HepG2 (cell line): ENCODE measurements around the gene ZNF804A. TPM values are rescaled to one million over a fixed set of nuclear protein-coding genes. Genes with fewer than 3 reads are reported as not detected.

ENCODE experiments used
- ATAC-seq: fragments of 200-7000 bp; cut with Tn5 transposase; 3 replicates; pipeline ENCODE4 v1.9.1; 2020; ENCODE audit warnings: mild to moderate bottlenecking, moderate library complexity
- BruUV-seq: library from RNA; stranded (reverse); fragments of 400-500 nt; replicated peaks from 2 replicates; lab custom pipeline; 2021; lab: Mats Ljungman, UMichigan
- CTCF ChIA-PET: fragments of 300-600 bp; formaldehyde crosslinking; extraction: SDS; loops from one replicate; lab custom pipeline; 2021; ENCODE audit warnings: low total read pairs, inconsistent platforms, low intra/inter-chr PET ratio; lab: Yijun Ruan, JAX
- POLR2A ChIA-PET: fragments of 350-600 bp; sonication (Branson Sonifier 250); formaldehyde crosslinking; loops from one replicate; lab custom pipeline; 2020; ENCODE audit warnings: antibody characterized with exemption, inconsistent platforms; lab: Yijun Ruan, JAX
- DNase-seq: peaks from one replicate; pipeline ENCODE4 v3.0.0-alpha.2; 2015; ENCODE audit warnings: low spot score
- FAIRE-seq: peaks from 3 replicates; lab custom pipeline; 2011; peaks lifted over from hg19 to GRCh38; lab: Jason Lieb, UNC
- H2AFZ ChIP-seq: one replicate; pipeline ENCODE4 v1.6.1; 2011; ENCODE audit warnings: low read length, inconsistent platforms
- H3K27ac ChIP-seq: fragments of 300-600 bp; 3 replicates; pipeline ENCODE4 v1.8.0; 2011; ENCODE audit warnings: mixed run types, mild to moderate bottlenecking, mixed read lengths, low read length, inconsistent platforms; ENCODE audit not compliant: insufficient read depth; ENCODE audit errors: extremely low read length
- H3K27me3 ChIP-seq, 2 experiments: fragments of 200-600 bp in 1 of 2; 2 replicates in 1 of 2; 3 replicates in 1 of 2; pipeline versions ENCODE4 v1.6.0 to v1.8.0; 2011; ENCODE audit warnings: low read length in 2 of 2, mild to moderate bottlenecking in 2 of 2, moderate library complexity in 2 of 2, inconsistent platforms in 1 of 2; ENCODE audit not compliant: insufficient read depth in 2 of 2, control insufficient read depth in 1 of 2
- H3K36me3 ChIP-seq, 2 experiments: fragments of 200-600 bp in 1 of 2; replicated peaks in 1 of 2; 2 replicates in 1 of 2; 3 replicates in 1 of 2; pipeline versions ENCODE4 v1.5.1 to v1.8.0; 2011; ENCODE audit warnings: low read length in 2 of 2, inconsistent platforms in 1 of 2; ENCODE audit not compliant: insufficient read depth in 2 of 2, control insufficient read depth in 1 of 2
- H3K4me1 ChIP-seq: 2 replicates; pipeline ENCODE4 v1.5.1; 2012; ENCODE audit warnings: low read length, inconsistent platforms; ENCODE audit not compliant: insufficient read depth
- H3K4me2 ChIP-seq: 2 replicates; pipeline ENCODE4 v1.6.0; 2011; ENCODE audit warnings: low read depth, low read length, inconsistent platforms
- H3K4me3 ChIP-seq, 3 experiments: fragments of 200-600 bp in 1 of 3; sonication (generic), shearing (Covaris generic) in 1 of 3; replicated peaks in 1 of 3; 2 replicates each; pipeline ENCODE4 v1.5.1; 2011 to 2016; ENCODE audit warnings: low read length in 3 of 3, inconsistent platforms in 2 of 3, low read depth in 2 of 3, mild to moderate bottlenecking in 2 of 3, control low read depth in 1 of 3, mixed read lengths in 1 of 3; ENCODE audit not compliant: insufficient read depth in 1 of 3
- H3K79me2 ChIP-seq: one replicate; pipeline ENCODE4 v1.6.1; 2011; ENCODE audit warnings: low read length, inconsistent platforms; ENCODE audit not compliant: insufficient read depth
- H3K9ac ChIP-seq: 2 replicates; pipeline ENCODE4 v1.6.0; 2011; ENCODE audit warnings: mild to moderate bottlenecking, low read depth, low read length, inconsistent platforms; ENCODE audit not compliant: insufficient read depth
- H3K9me3 ChIP-seq: 2 replicates; pipeline ENCODE4 v1.5.1; 2012; ENCODE audit warnings: mild to moderate bottlenecking, low read length
- H4K20me1 ChIP-seq: 2 replicates; pipeline ENCODE4 v1.6.0; 2011; ENCODE audit warnings: inconsistent platforms, mild to moderate bottlenecking, low read length, moderate library complexity; ENCODE audit not compliant: insufficient read depth
- ADNP ChIP-seq: sonication (generic); formaldehyde crosslinking; IDR thresholded peaks from 2 replicates; pipeline ENCODE4 v1.4.0; 2020; ENCODE audit warnings: missing genetic modification reagents
- KIAA2018 ChIP-seq: sonication (generic); formaldehyde crosslinking; IDR thresholded peaks from 2 replicates; pipeline ENCODE4 v1.5.0; 2020; ENCODE audit warnings: mild to moderate bottlenecking, missing genetic modification reagents, borderline replicate concordance
- SALL1 ChIP-seq: sonication (generic); formaldehyde crosslinking; IDR thresholded peaks from 2 replicates; pipeline ENCODE4 v1.8.0; 2022; ENCODE audit warnings: mild to moderate bottlenecking, missing genetic modification reagents
- TBP ChIP-seq: sonication (generic); formaldehyde crosslinking; IDR thresholded peaks from 2 replicates; pipeline ENCODE4 v1.5.0; 2020; ENCODE audit warnings: missing genetic modification reagents
- ZNF33A ChIP-seq: sonication (generic); formaldehyde crosslinking; IDR thresholded peaks from 2 replicates; pipeline ENCODE4 v1.5.1; 2020; ENCODE audit warnings: missing genetic modification reagents, mild to moderate bottlenecking, moderate library complexity, borderline replicate concordance
- WGBS: methylation state at CpG from one replicate; pipeline ENCODE4 v1.1.6; 2017; ENCODE audit warnings: low lambda C conversion rate; 5-methylcytosine and 5-hydroxymethylcytosine counted together
- in situ Hi-C: cut with HindIII; loops from 2 replicates; pipeline ENCODE4 v1.10.0; 2017; ENCODE audit warnings: low pct_unique_long_range_greater_than_20kb; ENCODE audit not compliant: extremely low pct_ligation_motif_present
- intact Hi-C: fragments of 100-400 bp; cut with micrococcal nuclease; formaldehyde crosslinking; loops from one replicate; pipeline ENCODE4 v1.10.0; 2022; ENCODE audit not compliant: unreplicated experiment
- polyA plus RNA-seq, 8 experiments: library from polyadenylated mRNA; depleted of rRNA in 3 of 8; stranded (reverse) in 7 of 8; unstranded in 1 of 8; fragments of >200 nt; fragmentation: Illumina TruSeq in 4 of 8; extraction: Trizol in 4 of 8; gene quantifications; 2 replicates each; pipeline versions ENCODE4 v1.2.1 to v1.2.3, GENCODE V29; 2011 to 2016; ENCODE audit warnings: low read depth in 4 of 8, missing spikeins in 1 of 8, mixed read lengths in 1 of 8; ENCODE audit not compliant: insufficient read depth in 1 of 8
- total RNA-seq, 5 experiments: library from RNA; depleted of rRNA; stranded (reverse); fragments of >200 nt; fragmentation: Illumina TruSeq; extraction: Trizol; gene quantifications; 2 replicates each; pipeline ENCODE4 v1.2.3, GENCODE V29; 2016; ENCODE audit warnings: low read depth in 1 of 5

Gene ZNF804A
- total and polyA plus RNA-seq, 2 of the 13 experiments (the other 11 are each of a cell fraction or from before 2014, with no cell fraction given) = 0.07 to 0.09 TPM

GRCh38 chr2:184921676-184922075, 323.3 kb downstream of the ZNF804A start:
- Histone ChIP-seq H3K4me2 (no peak overlapping the region), H2AFZ (no peak overlapping the region), H3K4me1 (no peaks in the 10 kb centered on the region), H3K79me2 (no peaks in the 10 kb centered on the region), H3K27ac (no peak overlapping the region), H3K27me3 (no peaks in the 10 kb centered on the region), H3K9ac (no peak overlapping the region), H4K20me1 (no peaks in the 10 kb centered on the region), H3K36me3 (no peaks in the 10 kb centered on the region), H3K9me3 (peaks cover 81% of the 10 kb centered on the region), H3K4me3 (no peak overlapping the region)
- no peak for ATAC-seq
- ChIA-PET CTCF (no interaction called here), POLR2A (no interaction called here)
- DNase-seq = no peak
- TF ChIP-seq SALL1 (CRISPR knock-in tag) = no peak
- TF ChIP-seq TBP (CRISPR knock-in tag) = no peak
- TF ChIP-seq ADNP (CRISPR knock-in tag) = no peak
- no peak for TF ChIP-seq KIAA2018 (CRISPR knock-in tag)
- TF ChIP-seq ZNF33A (CRISPR knock-in tag) = no peak
- in situ Hi-C loops = no loop called here
- no peak for FAIRE-seq
- BruUV-seq = no TSS peak
- WGBS = 1% methylated on average over 2 of the region's 2 CpGs
- intact Hi-C loops = no loop called here
